Inferior parietal cortex (tissue), 1 donor: ENCODE measurements around the gene BRMS1L.
"Not testable (repeated sequence)": the region's sequence is repeated elsewhere in the genome, so short reads cannot be mapped to it uniquely, and the experiment has no call there.

Experiments
- DNase-seq: peaks from one replicate; pipeline ENCODE4 v3.0.0-alpha.2; 2016; ENCODE audit errors: extremely low spot score

Gene BRMS1L

GRCh38 chr14:35821564-35822411, 4.3 kb upstream of the BRMS1L start:
- DNase-seq: no peak

- no peak for DNase-seq
These were observed 3.6 kb upstream of the BRMS1L start for GRCh38 chr14:35822501-35822900.

GRCh38 chr14:35824446-35825165, 1.5 kb upstream of the BRMS1L start:
- DNase-seq: not testable (repeated sequence)

- no peak for DNase-seq
These were observed 245 bp upstream of the BRMS1L start for GRCh38 chr14:35825968-35826217.

- DNase-seq: no peak
These were observed 846 bp downstream of the BRMS1L start for GRCh38 chr14:35826952-35827416.

GRCh38 chr14:35827678-35828472, 1.7 kb downstream of the BRMS1L start:
- DNase-seq: no peak

- DNase-seq: no peak
These were observed 3.3 kb downstream of the BRMS1L start for GRCh38 chr14:35829449-35829848.

- no peak for DNase-seq
These were observed 9.3 kb downstream of the BRMS1L start for GRCh38 chr14:35835208-35835982.

- DNase-seq: not testable (repeated sequence)
These were observed 15.6 kb downstream of the BRMS1L start for GRCh38 chr14:35841704-35842103.

GRCh38 chr14:35842245-35842644, 16.1 kb downstream of the BRMS1L start:
- DNase-seq: not testable (repeated sequence)

- no peak for DNase-seq
These were observed 18.4 kb downstream of the BRMS1L start for GRCh38 chr14:35844494-35844893.

- no peak for DNase-seq
These were observed 21.5 kb downstream of the BRMS1L start for GRCh38 chr14:35847636-35848035.

- DNase-seq: no peak
These were observed 23.0 kb downstream of the BRMS1L start for GRCh38 chr14:35849122-35849521.

- DNase-seq: no peak
These were observed 25.7 kb downstream of the BRMS1L start for GRCh38 chr14:35851823-35852222.

GRCh38 chr14:35853225-35853624, 27.1 kb downstream of the BRMS1L start:
- DNase-seq: no peak

GRCh38 chr14:35854696-35855270, 28.6 kb downstream of the BRMS1L start:
- no peak for DNase-seq

- DNase-seq: no peak
These were observed 29.8 kb downstream of the BRMS1L start for GRCh38 chr14:35855876-35856481.

GRCh38 chr14:35858521-35859209, 32.5 kb downstream of the BRMS1L start:
- no peak for DNase-seq

- no peak for DNase-seq
These were observed 35.2 kb downstream of the BRMS1L start for GRCh38 chr14:35861204-35861868.
